GM19025 (cell line): Measurements from ENCODE around the gene WDR6.
A peak's percentile ranks its signal among the peaks of the same experiment; 100 is the strongest.

Source experiments
- ATAC-seq: cut with Tn5 transposase; IDR thresholded peaks from one replicate; pipeline ENCODE4 v1.9.1; 2021; ENCODE audit warnings: mild to moderate bottlenecking, low read depth, moderate library complexity; ENCODE audit not compliant: unreplicated experiment

WDR6 gene, protein sequence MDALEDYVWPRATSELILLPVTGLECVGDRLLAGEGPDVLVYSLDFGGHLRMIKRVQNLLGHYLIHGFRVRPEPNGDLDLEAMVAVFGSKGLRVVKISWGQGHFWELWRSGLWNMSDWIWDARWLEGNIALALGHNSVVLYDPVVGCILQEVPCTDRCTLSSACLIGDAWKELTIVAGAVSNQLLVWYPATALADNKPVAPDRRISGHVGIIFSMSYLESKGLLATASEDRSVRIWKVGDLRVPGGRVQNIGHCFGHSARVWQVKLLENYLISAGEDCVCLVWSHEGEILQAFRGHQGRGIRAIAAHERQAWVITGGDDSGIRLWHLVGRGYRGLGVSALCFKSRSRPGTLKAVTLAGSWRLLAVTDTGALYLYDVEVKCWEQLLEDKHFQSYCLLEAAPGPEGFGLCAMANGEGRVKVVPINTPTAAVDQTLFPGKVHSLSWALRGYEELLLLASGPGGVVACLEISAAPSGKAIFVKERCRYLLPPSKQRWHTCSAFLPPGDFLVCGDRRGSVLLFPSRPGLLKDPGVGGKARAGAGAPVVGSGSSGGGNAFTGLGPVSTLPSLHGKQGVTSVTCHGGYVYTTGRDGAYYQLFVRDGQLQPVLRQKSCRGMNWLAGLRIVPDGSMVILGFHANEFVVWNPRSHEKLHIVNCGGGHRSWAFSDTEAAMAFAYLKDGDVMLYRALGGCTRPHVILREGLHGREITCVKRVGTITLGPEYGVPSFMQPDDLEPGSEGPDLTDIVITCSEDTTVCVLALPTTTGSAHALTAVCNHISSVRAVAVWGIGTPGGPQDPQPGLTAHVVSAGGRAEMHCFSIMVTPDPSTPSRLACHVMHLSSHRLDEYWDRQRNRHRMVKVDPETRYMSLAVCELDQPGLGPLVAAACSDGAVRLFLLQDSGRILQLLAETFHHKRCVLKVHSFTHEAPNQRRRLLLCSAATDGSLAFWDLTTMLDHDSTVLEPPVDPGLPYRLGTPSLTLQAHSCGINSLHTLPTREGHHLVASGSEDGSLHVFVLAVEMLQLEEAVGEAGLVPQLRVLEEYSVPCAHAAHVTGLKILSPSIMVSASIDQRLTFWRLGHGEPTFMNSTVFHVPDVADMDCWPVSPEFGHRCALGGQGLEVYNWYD

DNA sequence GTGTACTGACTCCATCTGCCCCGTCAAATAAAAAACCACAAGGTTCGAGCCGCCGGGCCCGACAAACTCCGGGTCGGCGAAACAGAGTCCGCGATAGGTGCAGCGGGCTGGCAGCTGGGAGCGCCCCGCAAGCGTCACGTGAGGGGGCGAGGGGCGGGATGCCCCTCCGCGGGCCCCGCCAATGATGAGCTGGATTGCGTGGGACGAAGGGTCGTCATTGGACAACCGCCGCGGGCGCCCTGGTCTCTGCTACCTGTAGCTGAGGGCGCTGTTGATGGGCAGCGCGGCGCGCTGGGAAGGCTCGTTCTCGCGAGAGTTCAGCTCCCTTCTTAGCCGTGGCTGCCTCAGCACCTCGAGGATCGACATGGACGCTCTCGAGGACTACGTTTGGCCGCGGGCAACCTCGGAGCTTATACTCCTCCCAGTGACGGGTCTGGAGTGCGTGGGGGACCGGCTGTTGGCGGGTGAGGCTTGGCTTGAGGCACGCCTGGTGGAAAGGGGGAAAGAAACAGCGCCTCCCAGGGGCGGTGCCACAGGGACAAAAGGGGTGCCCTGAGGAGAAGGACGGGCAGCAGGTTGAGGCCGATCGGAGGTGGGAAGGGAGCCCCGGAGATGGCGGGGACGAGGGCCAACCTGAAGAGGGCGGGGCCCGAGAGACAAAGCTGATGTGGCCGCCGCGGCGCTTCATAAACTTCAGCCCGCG is at the start of gene WDR6:
Gene WDR6, plus strand, starts transcription at position 324 of the 703 bp plus-strand sequence. Its CDS starts 41 bp downstream, at position 365.
- peak; percentile 87 for ATAC-seq

GRCh38 chr3:48960841-48961413 is 46.3 kb upstream of the WDR6 start:
- no peak for ATAC-seq

DNA sequence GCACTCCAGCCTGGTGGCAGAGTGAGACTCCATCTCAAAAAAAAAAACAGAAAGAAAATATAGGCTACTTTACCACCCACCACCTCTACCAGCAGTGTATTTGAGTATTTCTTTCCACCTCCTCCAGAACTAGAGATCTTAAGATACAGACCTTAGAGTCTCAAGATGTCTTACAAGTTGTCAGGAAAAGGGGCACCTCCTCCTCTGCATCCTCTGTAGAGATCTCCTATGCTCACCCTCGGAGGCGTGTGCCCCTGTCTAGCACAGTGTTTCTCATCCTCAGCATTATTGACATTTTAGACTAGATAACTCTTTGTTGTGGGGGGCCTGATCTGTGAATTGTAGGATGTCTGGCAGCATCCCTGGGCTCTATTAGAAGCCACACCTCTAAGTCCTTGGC is 44.9 kb upstream of the WDR6 start:
- ATAC-seq = no peak

DNA sequence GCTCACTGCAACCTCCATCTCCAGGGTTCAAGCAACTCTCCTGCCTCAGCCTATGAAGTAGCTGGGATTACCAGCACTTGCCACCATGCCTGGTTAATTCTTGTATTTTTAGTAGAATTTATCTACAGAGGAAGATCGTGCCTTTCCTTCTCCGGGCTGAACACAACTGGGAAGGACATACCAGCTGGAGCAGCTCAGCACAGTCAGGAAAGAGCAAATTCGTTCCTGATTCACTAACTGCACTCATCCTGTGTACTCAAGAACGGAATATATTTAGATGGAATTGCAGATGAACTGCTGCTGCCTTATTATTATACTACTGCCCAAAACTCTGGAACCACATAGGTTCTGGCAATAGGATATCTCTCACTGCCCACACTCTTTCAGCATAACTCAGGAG is 44.3 kb upstream of the WDR6 start:
- no peak for ATAC-seq

DNA sequence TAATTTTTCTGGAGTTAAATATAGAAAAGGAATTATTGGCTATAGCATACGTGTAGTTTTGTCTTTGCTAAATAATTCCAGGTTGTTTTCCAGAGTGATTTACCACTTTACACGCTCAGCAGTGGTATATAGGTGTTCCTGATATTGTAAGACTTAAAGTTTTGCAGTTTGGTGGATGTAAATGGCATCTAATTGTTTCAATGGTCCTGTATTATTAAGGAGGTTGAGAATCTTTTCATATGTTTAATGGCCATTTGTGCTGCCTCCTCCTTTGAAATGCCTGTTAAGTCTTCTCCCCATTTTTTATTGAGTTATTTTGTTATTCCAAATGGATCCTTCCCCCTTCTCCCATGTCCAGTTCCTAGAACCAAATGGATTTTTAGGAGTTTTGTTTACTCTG is 43.6 kb upstream of the WDR6 start:
- ATAC-seq = no peak

DNA sequence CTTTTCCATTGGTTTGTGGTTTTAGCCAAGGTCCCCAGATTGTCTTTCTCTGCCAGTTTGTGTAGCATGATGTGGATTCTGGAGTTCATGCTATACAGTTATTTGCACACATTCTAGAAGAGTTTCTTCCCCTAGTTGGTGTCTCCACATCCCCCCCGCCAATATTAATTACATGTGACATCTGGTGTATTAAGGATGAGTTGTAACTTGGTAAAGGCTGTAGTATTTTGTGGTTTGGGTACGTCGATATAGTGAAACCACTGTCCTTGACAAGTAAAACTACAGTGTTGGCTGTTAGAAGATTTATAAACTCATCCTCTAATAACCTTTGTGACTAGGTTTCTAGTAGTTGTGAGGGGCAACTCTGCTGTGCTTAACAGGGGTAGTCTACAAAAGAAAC is 40.8 kb upstream of the WDR6 start:
- ATAC-seq = no peak

- no peak for ATAC-seq
These were observed 40.3 kb upstream of the WDR6 start for GRCh38 chr3:48966876-48967361.

DNA sequence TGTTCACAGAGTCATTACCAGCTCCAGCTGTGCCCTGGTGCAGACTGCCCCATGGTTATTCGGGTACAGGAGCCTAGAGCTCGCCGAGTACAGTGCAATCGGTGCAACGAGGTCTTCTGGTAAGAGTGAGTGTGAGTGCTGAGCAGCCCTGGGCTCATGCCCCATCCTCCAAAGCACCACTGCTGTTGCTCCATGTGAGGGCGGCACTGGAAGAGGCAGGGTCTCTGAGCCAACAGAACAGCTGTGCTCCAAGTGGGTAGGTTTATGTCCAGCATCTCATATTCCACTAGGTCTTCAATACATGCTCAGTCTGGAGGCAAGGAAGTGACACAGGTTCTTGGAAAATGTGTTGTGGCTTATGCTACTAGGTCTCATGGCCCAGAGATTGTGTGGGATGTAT is 36.6 kb upstream of the WDR6 start:
- no peak for ATAC-seq

DNA sequence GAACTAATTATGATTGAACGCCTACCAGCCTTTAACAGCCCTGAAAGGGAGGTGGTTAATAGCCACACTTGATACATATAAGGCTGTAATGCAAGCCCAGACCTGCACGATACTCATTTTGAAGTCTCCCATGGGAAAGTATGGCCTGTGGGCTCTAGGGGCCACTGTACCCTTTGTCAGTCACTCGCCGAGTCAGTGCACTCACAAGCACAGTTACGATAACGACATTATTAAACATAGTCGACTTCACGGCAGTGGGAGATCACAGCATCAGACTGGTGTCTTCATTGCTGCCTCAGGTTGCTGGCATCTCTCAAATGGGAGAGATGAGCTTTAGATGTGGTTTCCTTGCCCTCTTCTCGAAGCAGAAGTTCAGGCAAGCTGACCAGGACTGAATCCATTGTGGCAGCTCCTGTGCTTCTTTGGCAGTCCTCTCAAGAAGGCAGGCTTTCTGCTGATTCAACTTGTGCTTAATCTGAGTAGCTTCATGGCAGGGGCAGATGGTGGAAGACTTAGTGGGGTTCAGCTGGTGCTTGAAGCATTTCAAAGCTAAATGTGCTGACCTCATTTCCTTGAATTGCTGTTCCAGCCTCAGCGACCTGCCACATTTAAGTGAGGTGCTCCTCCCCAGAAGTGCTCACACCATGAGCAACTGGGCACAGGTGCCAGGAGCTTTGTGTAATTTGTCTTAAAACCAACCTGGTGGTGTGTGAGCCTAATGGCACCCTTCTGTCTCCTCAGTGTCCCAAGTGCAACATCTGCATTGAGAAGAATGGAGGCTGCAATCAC is 32.9 kb upstream of the WDR6 start:
- no peak for ATAC-seq

DNA sequence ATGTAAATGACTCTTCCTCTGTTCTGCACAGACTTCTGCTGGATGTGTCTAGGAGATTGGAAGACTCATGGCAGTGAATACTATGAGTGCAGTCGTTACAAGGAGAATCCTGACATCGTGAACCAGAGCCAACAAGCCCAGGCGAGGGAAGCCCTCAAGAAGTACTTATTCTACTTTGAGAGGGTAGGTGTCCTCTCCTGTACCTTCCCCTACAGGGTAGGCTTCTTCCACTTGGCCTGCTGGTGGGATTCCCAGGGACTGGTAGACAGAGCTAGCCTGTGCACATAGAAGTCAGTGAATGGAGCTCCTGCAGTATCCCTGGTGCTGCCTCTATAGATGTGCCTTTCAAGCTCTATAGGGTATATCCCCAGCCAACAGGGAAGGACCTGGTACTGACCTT is 27.7 kb upstream of the WDR6 start:
- ATAC-seq = no peak

- ATAC-seq = no peak
These were observed 26.9 kb upstream of the WDR6 start for GRCh38 chr3:48980295-48980694.

- no peak for ATAC-seq
These were observed 25.2 kb upstream of the WDR6 start for GRCh38 chr3:48982016-48982415.

- ATAC-seq = no peak
These were observed 24.5 kb upstream of the WDR6 start for GRCh38 chr3:48982686-48983085.

- no peak for ATAC-seq
These were observed 24.1 kb upstream of the WDR6 start for GRCh38 chr3:48983096-48983495.

- no peak for ATAC-seq
These were observed 22.5 kb upstream of the WDR6 start for GRCh38 chr3:48984663-48985062.

GRCh38 chr3:48985831-48986376 is 21.3 kb upstream of the WDR6 start:
- ATAC-seq = no peak

DNA sequence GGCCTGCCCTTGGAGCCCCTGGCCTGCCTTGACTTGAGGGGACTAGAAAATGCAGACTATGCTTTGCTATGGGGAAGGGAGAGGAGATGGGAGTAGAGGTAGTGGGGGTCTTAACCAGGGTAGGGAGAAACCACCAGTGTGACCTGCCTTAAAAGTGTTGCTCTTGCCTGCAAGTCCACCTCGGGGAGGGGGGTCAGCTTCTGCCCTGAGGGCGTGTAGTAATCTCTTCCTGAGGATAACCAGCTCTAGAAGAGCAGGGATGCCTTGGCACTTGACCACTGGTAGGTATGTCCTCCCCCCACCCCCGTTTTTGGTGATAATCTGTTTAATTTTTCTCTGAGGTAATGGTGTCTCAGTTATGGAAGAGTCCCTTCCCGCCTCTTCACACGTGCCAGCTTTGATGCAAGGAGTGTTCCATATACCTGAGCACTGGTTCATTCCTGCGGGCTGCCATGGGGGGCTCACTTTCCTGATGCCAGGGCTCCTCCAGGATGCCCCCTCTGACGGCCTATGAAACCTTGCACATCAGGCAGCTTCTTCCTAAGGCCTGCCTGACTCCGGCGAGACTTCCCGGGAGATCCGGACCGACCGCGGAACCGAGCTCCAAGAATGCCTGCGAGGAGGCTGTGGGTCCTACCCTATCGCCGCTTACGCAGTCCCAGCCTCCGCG is 17.9 kb upstream of the WDR6 start:
- no peak for ATAC-seq
